Fibroblast of lung (primary cell): ENCODE data around the gene CLDN9. TPM values are rescaled to one million over a fixed set of nuclear protein-coding genes. Genes with fewer than 3 reads are reported as not detected.

ENCODE experiments used
- DNase-seq, 2 donors: peaks; one replicate each; pipeline versions ENCODE4 v3.0.0 to v3.0.0-alpha.2; 2010; ENCODE audit warnings: low read depth in 2 of 2
- H2AFZ ChIP-seq: 2 replicates; pipeline ENCODE4 v1.5.1; 2012; ENCODE audit warnings: low read length, control low read depth, inconsistent platforms
- H3K27ac ChIP-seq: 2 replicates; pipeline ENCODE4 v1.5.1; 2011; ENCODE audit warnings: low read length, control low read depth; ENCODE audit not compliant: insufficient read depth
- H3K27me3 ChIP-seq: 2 replicates; pipeline ENCODE4 v1.5.1; 2011; ENCODE audit warnings: mild to moderate bottlenecking, low read length; ENCODE audit not compliant: control insufficient read depth, insufficient read depth
- H3K36me3 ChIP-seq: 2 replicates; pipeline ENCODE4 v1.5.1; 2011; ENCODE audit warnings: low read length; ENCODE audit not compliant: control insufficient read depth, insufficient read depth
- H3K4me1 ChIP-seq: 2 replicates; pipeline ENCODE4 v1.5.1; 2011; ENCODE audit warnings: low read length; ENCODE audit not compliant: control insufficient read depth, insufficient read depth; ENCODE audit errors: extremely low read depth
- H3K4me2 ChIP-seq: 2 replicates; pipeline ENCODE4 v1.5.1; 2011; ENCODE audit warnings: low read length, control low read depth; ENCODE audit not compliant: insufficient read depth; ENCODE audit errors: extremely low read depth
- H3K4me3 ChIP-seq, 4 experiments: fragments of 200-600 bp in 1 of 4; sonication (generic) in 1 of 4; replicated peaks in 1 of 4; 2 replicates each; pipeline ENCODE4 v1.5.1; 2011 to 2016; ENCODE audit warnings: low read length in 4 of 4, low read depth in 3 of 4, mild to moderate bottlenecking in 3 of 4, control low read depth in 2 of 4, inconsistent platforms in 1 of 4, mixed read lengths in 1 of 4; ENCODE audit not compliant: insufficient read depth in 1 of 4; ENCODE audit errors: control extremely low read depth in 1 of 4
- H3K79me2 ChIP-seq: 2 replicates; pipeline ENCODE4 v1.5.1; 2012; ENCODE audit warnings: mild to moderate bottlenecking, low read length, inconsistent platforms; ENCODE audit not compliant: control insufficient read depth, insufficient read depth
- H3K9ac ChIP-seq: 2 replicates; pipeline ENCODE4 v1.5.1; 2011; ENCODE audit warnings: mild to moderate bottlenecking, low read length, control low read depth; ENCODE audit not compliant: insufficient read depth
- H3K9me3 ChIP-seq: 2 replicates; pipeline ENCODE4 v1.5.1; 2012; ENCODE audit warnings: low read depth, low read length; ENCODE audit not compliant: control insufficient read depth, insufficient read depth
- H4K20me1 ChIP-seq: 2 replicates; pipeline ENCODE4 v1.5.1; 2011; ENCODE audit warnings: low read length; ENCODE audit not compliant: control insufficient read depth, insufficient read depth; ENCODE audit errors: extremely low read depth
- EZH2 ChIP-seq: IDR thresholded peaks from 2 replicates; pipeline ENCODE4 v1.5.1; 2012; ENCODE audit warnings: low read length, control low read depth, mild to moderate bottlenecking; ENCODE audit errors: missing control alignments
- polyA plus RNA-seq, 2 donors: library from polyadenylated mRNA; depleted of rRNA in 1 of 2; stranded (reverse) in 1 of 2; unstranded in 1 of 2; fragments of >200 nt; gene quantifications; 2 replicates each; pipeline ENCODE4 v1.2.1, GENCODE V29; 2011 to 2012; ENCODE audit warnings: missing spikeins in 1 of 2
- total RNA-seq: library from RNA; depleted of rRNA; stranded (reverse); fragments of >200 nt; gene quantifications from 2 replicates; pipeline ENCODE4 v1.2.1, GENCODE V29; 2014
- TF ChIP-seq, protein P1 (sequence below), 2 donors: IDR thresholded peaks in 1 of 2; conservative IDR thresholded peaks in 1 of 2; 1 replicate in 1 of 2; 2 replicates in 1 of 2; pipeline ENCODE4 v1.5.1; 2011 to 2012; ENCODE audit warnings: low read length in 2 of 2, control low read depth in 1 of 2, inconsistent platforms in 1 of 2, low read depth in 1 of 2, mild to moderate bottlenecking in 1 of 2

CLDN9 gene
- total and polyA plus RNA-seq, 2 donors (not counting 1 experiment from before 2014, with no cell fraction given): not detected

DNA sequence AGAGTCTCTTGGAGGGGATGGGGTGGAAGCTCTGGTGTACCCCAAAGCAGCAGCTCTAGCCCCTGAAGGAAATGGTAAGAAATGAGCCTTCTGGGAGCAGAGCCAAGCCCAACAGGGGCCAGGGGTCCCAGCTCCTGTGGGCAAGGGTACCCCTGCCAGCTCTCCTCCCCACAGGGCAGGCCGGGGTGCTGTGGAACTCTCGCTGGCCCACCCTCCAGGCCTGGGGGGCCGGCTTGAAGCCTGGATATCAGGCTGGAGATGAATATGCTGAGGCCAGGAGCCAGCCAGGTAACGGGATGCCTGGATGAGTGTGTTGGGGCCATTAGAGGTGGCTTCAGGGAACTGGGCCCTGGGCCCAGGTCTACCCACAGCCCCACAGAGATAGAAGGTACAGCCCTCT is 12.2 kb upstream of the CLDN9 start:
- no peaks in the 10 kb centered on the region for H4K20me1 ChIP-seq
- TF ChIP-seq, protein P1, sequence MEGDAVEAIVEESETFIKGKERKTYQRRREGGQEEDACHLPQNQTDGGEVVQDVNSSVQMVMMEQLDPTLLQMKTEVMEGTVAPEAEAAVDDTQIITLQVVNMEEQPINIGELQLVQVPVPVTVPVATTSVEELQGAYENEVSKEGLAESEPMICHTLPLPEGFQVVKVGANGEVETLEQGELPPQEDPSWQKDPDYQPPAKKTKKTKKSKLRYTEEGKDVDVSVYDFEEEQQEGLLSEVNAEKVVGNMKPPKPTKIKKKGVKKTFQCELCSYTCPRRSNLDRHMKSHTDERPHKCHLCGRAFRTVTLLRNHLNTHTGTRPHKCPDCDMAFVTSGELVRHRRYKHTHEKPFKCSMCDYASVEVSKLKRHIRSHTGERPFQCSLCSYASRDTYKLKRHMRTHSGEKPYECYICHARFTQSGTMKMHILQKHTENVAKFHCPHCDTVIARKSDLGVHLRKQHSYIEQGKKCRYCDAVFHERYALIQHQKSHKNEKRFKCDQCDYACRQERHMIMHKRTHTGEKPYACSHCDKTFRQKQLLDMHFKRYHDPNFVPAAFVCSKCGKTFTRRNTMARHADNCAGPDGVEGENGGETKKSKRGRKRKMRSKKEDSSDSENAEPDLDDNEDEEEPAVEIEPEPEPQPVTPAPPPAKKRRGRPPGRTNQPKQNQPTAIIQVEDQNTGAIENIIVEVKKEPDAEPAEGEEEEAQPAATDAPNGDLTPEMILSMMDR (conservative IDR thresholded peaks at IDR 0.05 in 1 of 2, IDR thresholded peaks at IDR 0.05 in 1 of 2; ENCODE audit: low read depth in 1 of 2, low read length in 2 of 2): no peak
- H3K4me3 ChIP-seq: no peak overlapping the region
- H3K4me1 ChIP-seq: no peaks in the 10 kb centered on the region
- H2AFZ ChIP-seq: no peak overlapping the region
- no peaks in the 10 kb centered on the region for H3K36me3 ChIP-seq
- no peaks in the 10 kb centered on the region for H3K79me2 ChIP-seq
- no peak overlapping the region for H3K4me2 ChIP-seq
- no peaks in the 10 kb centered on the region for H3K9me3 ChIP-seq
- no peak overlapping the region for H3K9ac ChIP-seq
- DNase-seq: no peak
- H3K27me3 ChIP-seq: no peaks in the 10 kb centered on the region
- H3K27ac ChIP-seq: no peak overlapping the region

DNA sequence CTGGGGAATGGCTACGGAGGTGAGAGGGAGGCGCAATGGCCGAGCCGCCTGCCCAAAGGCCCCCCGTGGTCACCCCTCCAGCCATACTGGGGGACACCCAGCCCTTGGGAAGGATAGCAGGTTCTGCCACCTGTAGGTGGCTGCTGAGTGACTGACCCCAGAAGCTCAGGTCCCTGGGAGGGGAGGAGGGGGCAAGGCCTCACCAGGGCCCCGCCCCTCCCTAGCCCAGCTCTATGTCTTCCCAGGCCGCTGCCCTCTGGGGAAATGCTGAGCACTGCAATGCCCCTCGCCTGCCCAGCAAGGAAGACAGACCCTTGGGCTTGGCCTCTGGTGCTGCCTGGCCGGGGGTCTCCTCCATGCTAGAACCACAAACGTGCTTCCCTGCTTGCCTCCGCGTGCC is 11.4 kb upstream of the CLDN9 start:
- TF ChIP-seq EZH2: no peak
- TF ChIP-seq, protein P1 (conservative IDR thresholded peaks at IDR 0.05 in 1 of 2, IDR thresholded peaks at IDR 0.05 in 1 of 2; ENCODE audit: low read depth in 1 of 2, low read length in 2 of 2): no peak
- no peaks in the 10 kb centered on the region for H3K36me3 ChIP-seq
- H3K27me3 ChIP-seq: no peaks in the 10 kb centered on the region
- H4K20me1 ChIP-seq: no peaks in the 10 kb centered on the region
- H3K27ac ChIP-seq: no peak overlapping the region
- H3K9ac ChIP-seq: no peak overlapping the region
- no peaks in the 10 kb centered on the region for H3K9me3 ChIP-seq
- no peak for DNase-seq
- H3K4me1 ChIP-seq: no peaks in the 10 kb centered on the region
- H3K4me3 ChIP-seq: no peak overlapping the region
- no peak overlapping the region for H2AFZ ChIP-seq
- H3K4me2 ChIP-seq: no peak overlapping the region
- H3K79me2 ChIP-seq: no peaks in the 10 kb centered on the region

DNA sequence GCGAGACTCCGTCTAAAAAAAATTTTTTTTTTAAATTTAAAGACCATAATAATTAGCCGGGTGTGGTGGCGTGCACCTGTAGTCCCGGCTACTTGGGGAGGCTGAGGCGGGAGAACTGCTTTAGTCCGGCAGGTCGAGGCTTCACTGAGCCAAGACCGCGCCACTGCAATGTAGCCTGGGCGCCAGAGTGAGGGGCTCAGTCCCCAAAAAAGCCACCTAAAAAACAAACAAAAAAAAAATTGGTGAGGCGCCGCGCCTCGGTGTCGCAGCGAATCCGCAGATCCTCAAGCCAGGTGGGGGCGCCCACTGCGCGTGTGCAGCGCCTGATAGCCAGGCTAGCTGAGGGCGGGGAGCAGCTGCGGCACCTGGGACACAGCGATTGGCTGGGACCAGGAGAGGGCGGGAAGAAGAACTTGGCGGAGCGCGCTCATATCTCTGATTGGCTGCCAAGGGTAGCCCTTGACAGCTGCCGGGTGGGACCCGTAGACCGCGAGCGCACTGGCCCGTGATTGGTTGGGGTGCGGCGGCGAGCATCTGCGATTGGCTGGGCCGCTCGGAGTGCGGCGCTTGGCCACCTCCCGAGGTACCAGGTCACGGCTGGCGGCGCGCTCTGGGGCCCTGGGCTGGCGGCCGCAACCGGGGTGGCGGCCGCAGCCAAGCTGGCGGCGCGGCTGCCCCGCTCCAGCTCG is 9.0 kb upstream of the CLDN9 start:
- Histone ChIP-seq H2AFZ (no peak overlapping the region), H3K9ac (no peak overlapping the region), H4K20me1 (no peaks in the 10 kb centered on the region), H3K79me2 (no peaks in the 10 kb centered on the region), H3K27ac (no peak overlapping the region), H3K4me1 (no peaks in the 10 kb centered on the region), H3K9me3 (no peaks in the 10 kb centered on the region), H3K27me3 (peaks cover 4% of the 10 kb centered on the region), H3K4me3 (no peak overlapping the region), H3K36me3 (no peaks in the 10 kb centered on the region), H3K4me2 (no peak overlapping the region)
- peak; percentile 97 to 98 for DNase-seq
- TF ChIP-seq EZH2: no peak
- TF ChIP-seq, protein P1 (conservative IDR thresholded peaks at IDR 0.05 in 1 of 2, IDR thresholded peaks at IDR 0.05 in 1 of 2; ENCODE audit: low read depth in 1 of 2, low read length in 2 of 2): peak in 1 of 2 donors; percentile 32
